Liver (tissue), 3 donors: ENCODE data around the gene IQCE.

ENCODE experiments used
- ATF3 ChIP-seq: IDR thresholded peaks from 2 replicates; pipeline ENCODE4 v1.6.1; 2016; ENCODE audit warnings: antibody characterized with exemption
- CTCF ChIP-seq: fragments of 150-350 bp; IDR thresholded peaks from 2 replicates; pipeline ENCODE4 v1.5.1; 2017; ENCODE audit warnings: improper control_type of control experiment, low read depth, low read length; ENCODE audit not compliant: missing input control
- EGR1 ChIP-seq, 2 donors: IDR thresholded peaks; 2 replicates each; pipeline ENCODE4 v1.6.1; 2016 to 2018; ENCODE audit warnings: antibody characterized with exemption in 2 of 2, low read depth in 2 of 2
- GABPA ChIP-seq, 2 donors: IDR thresholded peaks in 1 of 2; conservative IDR thresholded peaks in 1 of 2; 2 replicates each; pipeline ENCODE4 v1.6.1; 2016; ENCODE audit warnings: antibody characterized with exemption in 2 of 2, mild to moderate bottlenecking in 1 of 2, moderate library complexity in 1 of 2
- JUND ChIP-seq, 2 donors: IDR thresholded peaks; 2 replicates each; pipeline ENCODE4 v1.6.1; 2016; ENCODE audit warnings: antibody characterized with exemption in 2 of 2
- MAX ChIP-seq: IDR thresholded peaks from 2 replicates; pipeline ENCODE4 v1.6.1; 2016; ENCODE audit warnings: antibody characterized with exemption
- RAD21 ChIP-seq, 2 donors: IDR thresholded peaks; 2 replicates each; pipeline ENCODE4 v1.6.1; 2016; ENCODE audit warnings: antibody characterized with exemption in 2 of 2, mild to moderate bottlenecking in 2 of 2
- REST ChIP-seq: IDR thresholded peaks from 2 replicates; pipeline ENCODE4 v1.6.1; 2016; ENCODE audit warnings: antibody characterized with exemption, mild to moderate bottlenecking
- TAF1 ChIP-seq: conservative IDR thresholded peaks from 2 replicates; pipeline ENCODE4 v1.6.1; 2016; ENCODE audit warnings: antibody characterized with exemption, mild to moderate bottlenecking
- donor health status: healthy.
- donor health status: healthy.

- no peak for TF ChIP-seq CTCF
- no peak for TF ChIP-seq ATF3
- TF ChIP-seq RAD21 (IDR thresholded peaks at IDR 0.05) = no peak
- TF ChIP-seq REST = no peak
- TF ChIP-seq EGR1 (IDR thresholded peaks at IDR 0.05; ENCODE audit: low read depth in 2 of 2) = no peak
- no peak for TF ChIP-seq MAX
- no peak for TF ChIP-seq JUND (IDR thresholded peaks at IDR 0.05)
- TF ChIP-seq GABPA (IDR thresholded peaks at IDR 0.05 in 1 of 2, conservative IDR thresholded peaks at IDR 0.05 in 1 of 2) = no peak
- TF ChIP-seq TAF1 = no peak
Observed at GRCh38 chr7:2512713-2513112, 46.1 kb upstream of the IQCE start.
